NT2/D1 (cell line): ENCODE results near the gene PORCN.

ENCODE experiments used
- YY1 ChIP-seq: IDR thresholded peaks from 2 replicates; pipeline ENCODE4 v1.6.1; 2011; ENCODE audit not compliant: insufficient read length, insufficient read depth
- ZNF274 ChIP-seq: IDR thresholded peaks from 2 replicates; pipeline ENCODE4 v1.6.1; 2011; ENCODE audit warnings: mild to moderate bottlenecking, low read depth, low read length

GRCh38 chrX:48489892-48490291 is 18.9 kb upstream of the PORCN start:
- TF ChIP-seq ZNF274 (no peak), YY1 (no peak)
